BE2C (cell line): ENCODE data around the gene FBXW11.

Source experiments
- DNase-seq: peaks from one replicate; pipeline ENCODE4 v3.0.0-alpha.2; 2020
- H3K27me3 ChIP-seq: fragments of 250-450 bp; sonication (Bioruptor Pico); 2 replicates; pipeline ENCODE4 v1.5.1; 2020; ENCODE audit warnings: mild to moderate bottlenecking
- H3K36me3 ChIP-seq: fragments of 250-450 bp; sonication (Bioruptor Pico); 2 replicates; pipeline ENCODE4 v1.5.1; 2020; ENCODE audit warnings: mild to moderate bottlenecking
- H3K4me1 ChIP-seq: fragments of 250-450 bp; sonication (Bioruptor Pico); 2 replicates; pipeline ENCODE4 v1.5.1; 2020
- H3K4me3 ChIP-seq: 2 replicates; pipeline ENCODE4 v1.5.1; 2011; ENCODE audit warnings: low read depth, low read length
- H3K9me3 ChIP-seq: fragments of 250-450 bp; sonication (Bioruptor Pico); 2 replicates; pipeline ENCODE4 v1.5.1; 2020
- TF ChIP-seq, protein P1 (sequence below): IDR thresholded peaks from 2 replicates; pipeline ENCODE4 v1.5.1; 2012; ENCODE audit warnings: mild to moderate bottlenecking, low read depth, low read length

Gene FBXW11

DNA sequence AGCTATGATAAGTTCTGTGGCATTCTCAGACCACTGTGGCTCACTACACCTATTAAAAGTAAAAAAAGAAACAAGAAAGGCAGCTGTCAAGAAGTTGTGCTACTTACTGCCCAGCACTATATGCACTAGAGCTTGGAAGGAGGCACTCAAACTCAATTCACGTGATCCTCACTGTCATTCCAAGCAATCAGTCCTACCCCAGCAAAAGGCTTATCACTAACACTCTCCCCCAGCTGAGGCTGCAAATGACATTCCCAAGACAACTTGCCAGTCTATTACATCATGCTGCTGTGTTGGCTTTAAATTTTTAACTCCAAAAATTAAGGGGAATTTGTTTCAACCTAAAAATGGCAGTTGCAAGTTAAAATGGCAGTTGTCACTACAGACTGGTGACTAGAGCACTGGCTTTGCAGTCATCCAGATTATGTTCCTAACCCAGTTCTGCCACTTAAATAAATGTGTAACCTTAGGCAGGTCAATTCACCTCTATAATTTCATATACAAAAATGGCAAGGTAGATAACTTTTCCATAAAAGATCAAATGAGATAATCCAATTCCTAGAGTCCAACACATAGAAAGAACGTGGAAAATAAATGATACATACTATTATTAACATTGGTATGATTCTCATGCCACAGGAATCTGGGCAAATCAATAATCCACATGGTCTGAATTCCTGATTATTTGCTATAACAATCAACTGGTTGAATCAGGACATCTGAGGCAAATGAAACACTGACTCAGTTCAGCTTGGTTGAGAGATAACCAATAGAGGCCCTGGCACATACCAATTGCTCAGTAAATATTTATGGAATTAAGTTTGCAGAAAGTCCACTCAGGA lies 52.4 kb downstream of the FBXW11 start:
- no peaks in the 10 kb centered on the region for H3K4me1 ChIP-seq
- no peak for DNase-seq

DNA sequence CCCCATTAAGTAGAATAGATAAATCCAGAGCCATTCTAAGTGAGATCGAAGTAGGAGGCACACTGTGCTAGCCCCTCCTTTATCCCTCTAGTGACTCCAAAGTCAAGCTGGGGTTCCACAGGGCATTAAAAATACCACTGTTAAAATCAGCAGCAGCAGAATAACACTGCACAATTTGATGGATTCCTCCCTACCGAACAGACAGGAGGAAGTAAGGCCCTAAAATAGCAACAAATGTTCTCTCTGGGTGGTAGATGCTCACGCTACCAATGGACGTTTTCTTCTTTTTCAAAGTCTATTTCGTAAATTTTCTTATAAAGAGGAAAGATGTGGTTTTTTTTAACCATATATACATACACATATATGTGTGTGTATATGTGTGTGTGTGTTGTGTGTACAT lies 54.4 kb downstream of the FBXW11 start:
- TF ChIP-seq, protein P1, sequence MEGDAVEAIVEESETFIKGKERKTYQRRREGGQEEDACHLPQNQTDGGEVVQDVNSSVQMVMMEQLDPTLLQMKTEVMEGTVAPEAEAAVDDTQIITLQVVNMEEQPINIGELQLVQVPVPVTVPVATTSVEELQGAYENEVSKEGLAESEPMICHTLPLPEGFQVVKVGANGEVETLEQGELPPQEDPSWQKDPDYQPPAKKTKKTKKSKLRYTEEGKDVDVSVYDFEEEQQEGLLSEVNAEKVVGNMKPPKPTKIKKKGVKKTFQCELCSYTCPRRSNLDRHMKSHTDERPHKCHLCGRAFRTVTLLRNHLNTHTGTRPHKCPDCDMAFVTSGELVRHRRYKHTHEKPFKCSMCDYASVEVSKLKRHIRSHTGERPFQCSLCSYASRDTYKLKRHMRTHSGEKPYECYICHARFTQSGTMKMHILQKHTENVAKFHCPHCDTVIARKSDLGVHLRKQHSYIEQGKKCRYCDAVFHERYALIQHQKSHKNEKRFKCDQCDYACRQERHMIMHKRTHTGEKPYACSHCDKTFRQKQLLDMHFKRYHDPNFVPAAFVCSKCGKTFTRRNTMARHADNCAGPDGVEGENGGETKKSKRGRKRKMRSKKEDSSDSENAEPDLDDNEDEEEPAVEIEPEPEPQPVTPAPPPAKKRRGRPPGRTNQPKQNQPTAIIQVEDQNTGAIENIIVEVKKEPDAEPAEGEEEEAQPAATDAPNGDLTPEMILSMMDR: no peak
- no peaks in the 10 kb centered on the region for H3K36me3 ChIP-seq
- no peak overlapping the region for H3K4me3 ChIP-seq
- no peak for DNase-seq
- H3K27me3 ChIP-seq: no peaks in the 10 kb centered on the region
- no peaks in the 10 kb centered on the region for H3K9me3 ChIP-seq
- H3K4me1 ChIP-seq: no peaks in the 10 kb centered on the region

More for the DNA sequence above, 52.4 kb downstream of the FBXW11 start:
- TF ChIP-seq, protein P1: no peak
- Histone ChIP-seq H3K4me3 (no peak overlapping the region), H3K9me3 (no peaks in the 10 kb centered on the region), H3K27me3 (no peaks in the 10 kb centered on the region), H3K36me3 (no peaks in the 10 kb centered on the region)

DNA sequence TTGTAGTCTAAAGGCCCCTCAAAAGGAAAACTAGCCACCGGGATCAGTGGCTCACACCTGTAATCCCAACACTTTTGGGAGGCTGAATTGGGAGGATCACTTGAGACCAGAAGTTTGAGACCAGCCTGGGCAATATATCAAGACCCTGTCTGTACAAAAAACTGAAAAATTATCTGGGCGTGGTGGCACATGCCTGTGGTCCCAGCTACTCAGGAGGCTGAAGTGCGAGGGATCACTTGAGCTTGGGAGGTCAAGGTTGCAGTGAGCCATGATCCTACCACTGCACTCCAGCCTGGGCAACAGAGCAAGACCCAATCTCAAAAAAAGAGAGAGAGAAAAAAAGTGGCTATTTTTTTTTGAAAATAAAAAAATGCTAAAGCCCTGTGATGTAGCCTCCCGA lies 55.2 kb downstream of the FBXW11 start:
- Histone ChIP-seq H3K36me3 (no peaks in the 10 kb centered on the region), H3K4me1 (no peaks in the 10 kb centered on the region), H3K4me3 (no peak overlapping the region), H3K9me3 (no peaks in the 10 kb centered on the region), H3K27me3 (no peaks in the 10 kb centered on the region)
- TF ChIP-seq, protein P1: no peak
- no peak for DNase-seq

DNA sequence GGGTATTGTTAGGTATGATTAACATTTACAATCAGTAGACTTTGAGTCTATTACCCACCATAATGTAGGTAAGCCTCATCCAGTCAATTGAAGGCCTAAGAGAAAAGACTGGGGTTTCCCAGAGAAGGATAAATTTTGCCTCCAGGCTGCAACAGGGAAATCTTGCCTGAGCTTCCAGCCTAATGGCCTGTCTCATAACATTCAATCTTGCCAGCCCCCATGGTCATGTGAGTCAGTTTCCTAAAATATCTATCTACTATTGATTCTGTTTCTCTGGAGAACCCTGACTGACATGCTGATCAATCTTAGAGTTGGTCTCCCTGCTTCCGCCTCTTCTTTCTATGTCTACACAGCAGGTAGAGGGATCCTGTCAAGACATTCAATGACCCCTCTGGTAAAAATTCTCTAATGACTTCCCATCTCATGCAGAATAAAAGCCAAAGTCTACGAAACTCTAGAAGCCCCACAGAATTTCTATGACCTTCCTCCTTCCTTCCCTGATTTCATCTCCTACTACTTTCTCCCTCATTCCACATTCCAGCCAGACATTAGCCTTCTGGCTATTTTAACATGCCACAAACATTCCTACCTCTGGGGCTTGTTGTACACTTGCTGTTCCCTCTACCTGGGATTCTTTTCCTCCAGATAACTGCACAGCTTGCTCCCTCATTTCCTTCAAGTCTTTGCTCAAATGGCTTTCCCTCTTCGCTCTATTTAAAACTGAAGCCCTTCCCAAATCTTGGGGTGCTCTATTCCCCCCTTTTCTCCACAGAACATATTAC lies 60.2 kb downstream of the FBXW11 start:
- TF ChIP-seq, protein P1: peak; percentile 13; the same call in 1 of the 2 replicates
- Histone ChIP-seq H3K4me3 (no peak overlapping the region), H3K36me3 (no peaks in the 10 kb centered on the region), H3K9me3 (no peaks in the 10 kb centered on the region), H3K4me1 (0 out of 2 replicates have a peak, but pooled peaks cover 4% of the 10 kb centered on the region), H3K27me3 (no peaks in the 10 kb centered on the region)
- no peak for DNase-seq

DNA sequence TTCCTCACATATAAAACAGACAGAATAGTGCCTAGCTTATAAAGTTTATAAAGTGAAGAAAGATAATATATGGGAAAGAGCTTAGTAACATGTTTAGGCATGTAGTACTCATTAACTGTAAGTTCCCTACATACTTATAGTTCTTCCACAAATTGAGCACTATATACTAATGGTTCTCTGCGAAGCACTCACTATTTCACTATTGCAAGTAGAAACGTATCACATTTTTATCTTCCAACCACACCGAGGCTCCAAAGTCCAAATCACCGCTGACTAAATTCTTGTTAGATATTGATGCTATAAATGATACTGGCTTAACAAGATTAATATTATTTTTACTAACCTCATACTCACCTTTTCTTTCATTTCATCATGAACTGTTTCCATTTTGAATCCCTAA lies 61.0 kb downstream of the FBXW11 start:
- H3K36me3 ChIP-seq: no peaks in the 10 kb centered on the region
- 0 out of 2 replicates have a peak, but pooled peaks cover 4% of the 10 kb centered on the region for H3K4me1 ChIP-seq
- H3K27me3 ChIP-seq: no peaks in the 10 kb centered on the region
- no peak for DNase-seq
- H3K9me3 ChIP-seq: no peaks in the 10 kb centered on the region
- TF ChIP-seq, protein P1: no peak
- H3K4me3 ChIP-seq: no peak overlapping the region
